ENCODE results near the gene PTEN. TPM values are rescaled to one million over a fixed set of nuclear protein-coding genes. Genes with fewer than 3 reads are reported as not detected.
"Not testable (repeated sequence)": the region's sequence is repeated elsewhere in the genome, so short reads cannot be mapped to it uniquely, and the experiment has no call there.

The PTEN gene
- polyA plus RNA-seq, 1 donor from 2014 or later, result 40.4 TPM

GRCh38 chr10:87875929-87876571 lies 12.6 kb downstream of the PTEN start:
- H3K4me1 Mint-ChIP-seq, result peaks cover 17 to 37% (median 33%) of the 10 kb centered on the region in 3 donors
- peaks cover 12% of the 10 kb centered on the region for H3K36me3 Mint-ChIP-seq
- no peaks in the 10 kb centered on the region for H3K27me3 Mint-ChIP-seq
- no peak overlapping the region for H3K27ac Mint-ChIP-seq
- peak overlapping the region in 1 of 4 donors; percentile 56 for H3K4me3 Mint-ChIP-seq
- H3K9me3 Mint-ChIP-seq, result no peaks in the 10 kb centered on the region

GRCh38 chr10:87878664-87879459 lies 15.4 kb downstream of the PTEN start:
- peak overlapping the region; percentile 1 to 80 (median 12) for H3K27ac Mint-ChIP-seq
- peaks cover 0 to 2% (median 0%) of the 10 kb centered on the region in 3 donors for H3K9me3 Mint-ChIP-seq
- peaks cover 20% of the 10 kb centered on the region for H3K36me3 Mint-ChIP-seq
- no peaks in the 10 kb centered on the region for H3K27me3 Mint-ChIP-seq
- H3K4me3 Mint-ChIP-seq, result no peak overlapping the region
- H3K4me1 Mint-ChIP-seq, result peaks cover 18 to 33% (median 33%) of the 10 kb centered on the region in 3 donors

- Mint-ChIP-seq H3K4me1 (peaks cover 14 to 25% (median 23%) of the 10 kb centered on the region in 3 donors), H3K27me3 (no peaks in the 10 kb centered on the region), H3K9me3 (peaks cover 0 to 2% (median 0%) of the 10 kb centered on the region in 3 donors), H3K27ac (no peak overlapping the region), H3K4me3 (peak overlapping the region in 1 of 4 donors; percentile 52), H3K36me3 (peaks cover 23% of the 10 kb centered on the region)
These were observed 16.9 kb downstream of the PTEN start for GRCh38 chr10:87880336-87880735.

GRCh38 chr10:87881373-87882059 lies 18.1 kb downstream of the PTEN start:
- Mint-ChIP-seq H3K4me1 (peaks cover 9 to 20% (median 17%) of the 10 kb centered on the region in 3 donors), H3K27ac (peak overlapping the region in 1 of 3 donors; percentile 63), H3K4me3 (peak overlapping the region in 1 of 4 donors; percentile 55), H3K36me3 (peaks cover 30% of the 10 kb centered on the region)
- H3K9me3 Mint-ChIP-seq, H3K27me3 Mint-ChIP-seq: not testable (repeated sequence)

- peaks cover 11 to 28% (median 25%) of the 10 kb centered on the region in 3 donors for H3K4me1 Mint-ChIP-seq
- no peak overlapping the region for H3K27ac Mint-ChIP-seq
- no peaks in the 10 kb centered on the region for H3K27me3 Mint-ChIP-seq
- H3K4me3 Mint-ChIP-seq, result peak overlapping the region in 2 of 4 donors; percentile 3 to 11
- peaks cover 4 to 10% (median 8%) of the 10 kb centered on the region in 3 donors for H3K9me3 Mint-ChIP-seq
- H3K36me3 Mint-ChIP-seq, result peaks cover 40% of the 10 kb centered on the region
These were observed 19.3 kb downstream of the PTEN start for GRCh38 chr10:87882555-87883294.

- peak overlapping the region in 1 of 3 donors; percentile 32 for H3K27ac Mint-ChIP-seq
- no peak overlapping the region for H3K4me3 Mint-ChIP-seq
- peaks cover 4 to 8% (median 8%) of the 10 kb centered on the region in 3 donors for H3K9me3 Mint-ChIP-seq
- H3K27me3 Mint-ChIP-seq, result no peaks in the 10 kb centered on the region
- H3K4me1 Mint-ChIP-seq, result peaks cover 20 to 28% (median 25%) of the 10 kb centered on the region in 3 donors
- peaks cover 26% of the 10 kb centered on the region for H3K36me3 Mint-ChIP-seq
These were observed 23.2 kb downstream of the PTEN start for GRCh38 chr10:87886635-87887034.

- peaks cover 4 to 8% (median 8%) of the 10 kb centered on the region in 3 donors for H3K9me3 Mint-ChIP-seq
- peaks cover 22% of the 10 kb centered on the region for H3K36me3 Mint-ChIP-seq
- peak overlapping the region in 1 of 4 donors; percentile 17 for H3K4me3 Mint-ChIP-seq
- no peaks in the 10 kb centered on the region for H3K27me3 Mint-ChIP-seq
- H3K27ac Mint-ChIP-seq, result no peak overlapping the region
- H3K4me1 Mint-ChIP-seq, result peaks cover 18 to 23% (median 21%) of the 10 kb centered on the region in 3 donors
These were observed 23.7 kb downstream of the PTEN start for GRCh38 chr10:87887146-87887545.

- H3K27ac Mint-ChIP-seq, result no peak overlapping the region
- H3K36me3 Mint-ChIP-seq, result peaks cover 22% of the 10 kb centered on the region
- H3K4me3 Mint-ChIP-seq, result peak overlapping the region in 1 of 4 donors; percentile 17
- H3K27me3 Mint-ChIP-seq, result no peaks in the 10 kb centered on the region
- peaks cover 18 to 23% (median 20%) of the 10 kb centered on the region in 3 donors for H3K4me1 Mint-ChIP-seq
- H3K9me3 Mint-ChIP-seq, result peaks cover 4 to 8% (median 8%) of the 10 kb centered on the region in 3 donors
These were observed 24.3 kb downstream of the PTEN start for GRCh38 chr10:87887548-87888289.

GRCh38 chr10:87895430-87895829 lies 32.0 kb downstream of the PTEN start:
- Mint-ChIP-seq H3K36me3 (peaks cover 18% of the 10 kb centered on the region), H3K27me3 (no peaks in the 10 kb centered on the region), H3K9me3 (no peaks in the 10 kb centered on the region), H3K4me3 (no peak overlapping the region), H3K4me1 (peaks cover 27 to 35% (median 33%) of the 10 kb centered on the region in 3 donors), H3K27ac (no peak overlapping the region)

GRCh38 chr10:87896216-87896615 lies 32.8 kb downstream of the PTEN start:
- Mint-ChIP-seq H3K9me3 (no peaks in the 10 kb centered on the region), H3K4me3 (no peak overlapping the region), H3K4me1 (peaks cover 33 to 42% (median 35%) of the 10 kb centered on the region in 3 donors), H3K27me3 (no peaks in the 10 kb centered on the region), H3K36me3 (peaks cover 18% of the 10 kb centered on the region), H3K27ac (peak overlapping the region in 1 of 3 donors; percentile 61)

- not testable (repeated sequence) for H3K9me3 Mint-ChIP-seq, H3K4me3 Mint-ChIP-seq, H3K27ac Mint-ChIP-seq, H3K27me3 Mint-ChIP-seq
- H3K4me1 Mint-ChIP-seq, result peaks cover 30 to 47% (median 34%) of the 10 kb centered on the region in 3 donors
- peaks cover 26% of the 10 kb centered on the region for H3K36me3 Mint-ChIP-seq
These were observed 34.5 kb downstream of the PTEN start for GRCh38 chr10:87897957-87898356.

GRCh38 chr10:87903396-87903795 lies 40.0 kb downstream of the PTEN start:
- H3K36me3 Mint-ChIP-seq, result peaks cover 32% of the 10 kb centered on the region
- H3K27ac Mint-ChIP-seq, H3K27me3 Mint-ChIP-seq: not testable (repeated sequence)
- peaks cover 41 to 54% (median 53%) of the 10 kb centered on the region in 3 donors for H3K4me1 Mint-ChIP-seq
- H3K4me3 Mint-ChIP-seq, result peak overlapping the region in 1 of 4 donors; percentile 61
- H3K9me3 Mint-ChIP-seq, result peaks cover 1 to 13% (median 9%) of the 10 kb centered on the region in 3 donors

- peak overlapping the region in 1 of 3 donors; percentile 71 for H3K27ac Mint-ChIP-seq
- peaks cover 27 to 58% (median 30%) of the 10 kb centered on the region in 3 donors for H3K4me1 Mint-ChIP-seq
- no peak overlapping the region for H3K4me3 Mint-ChIP-seq
- H3K36me3 Mint-ChIP-seq, result peaks cover 28% of the 10 kb centered on the region
- peaks cover 6 to 32% (median 8%) of the 10 kb centered on the region in 3 donors for H3K9me3 Mint-ChIP-seq
- no peaks in the 10 kb centered on the region for H3K27me3 Mint-ChIP-seq
These were observed 49.9 kb downstream of the PTEN start for GRCh38 chr10:87913156-87913921.
